ENCODE data around the gene FAHD2A. TPM values are rescaled to one million over a fixed set of nuclear protein-coding genes. Genes with fewer than 3 reads are reported as not detected.

The FAHD2A gene
- total RNA-seq, 1 donor: 21.4 TPM

DNA sequence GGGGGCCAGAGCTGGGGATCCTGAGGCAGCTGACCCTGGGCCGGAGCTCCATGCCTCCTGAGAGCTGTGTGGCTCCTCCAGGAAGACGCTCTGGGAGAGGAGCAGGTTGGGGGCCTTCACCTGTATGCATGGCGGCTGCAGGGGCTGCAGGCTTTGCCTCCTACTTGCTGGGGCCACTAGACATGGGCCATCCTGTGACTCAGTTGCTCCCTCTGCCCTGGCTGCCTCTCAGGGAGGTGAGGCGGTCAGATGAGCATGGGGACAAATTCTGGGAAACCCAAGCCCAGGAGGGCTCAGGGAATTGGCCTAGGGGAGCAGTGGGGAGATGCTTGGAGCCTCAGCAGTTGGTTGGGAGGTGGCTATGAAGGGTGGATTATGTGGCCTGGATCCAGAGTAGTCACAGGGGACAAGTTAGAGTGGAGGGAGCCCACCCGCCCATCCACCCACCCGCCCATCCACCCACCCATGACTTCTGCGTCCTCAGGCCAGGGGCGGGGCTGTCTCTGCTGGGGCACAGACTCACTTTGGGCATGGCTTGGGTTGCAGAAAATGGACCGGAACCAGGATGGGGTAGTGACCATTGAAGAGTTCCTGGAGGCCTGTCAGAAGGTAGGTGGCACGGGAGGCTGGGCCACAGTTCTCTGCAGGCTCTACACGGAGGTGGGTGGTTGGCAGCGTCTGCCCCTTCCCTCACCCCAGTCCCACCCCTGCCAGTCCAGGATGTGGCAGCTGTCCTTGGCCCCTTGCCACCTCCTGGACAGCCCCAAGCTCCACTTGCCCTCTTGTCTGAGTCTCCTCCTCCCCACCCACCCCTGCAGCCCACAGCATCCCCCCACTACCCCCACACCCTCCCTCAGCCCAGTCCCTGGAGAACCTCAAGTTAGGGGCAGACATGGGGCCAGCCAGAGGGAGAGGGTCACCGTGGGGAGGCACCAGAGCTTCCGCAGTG, 19.5 kb upstream of the FAHD2A start:
- no peaks in the 10 kb centered on the region for H3K36me3 ChIP-seq (ENCODE audit: insufficient read depth, low read length)
- H4K20me1 ChIP-seq (ENCODE audit: insufficient read depth, low read length): no peaks in the 10 kb centered on the region
- no peak overlapping the region for H2AFZ ChIP-seq (ENCODE audit: low read length)
- H3K4me3 ChIP-seq (ENCODE audit: insufficient read depth, low read length): no peak overlapping the region
- no peak overlapping the region for H3K4me2 ChIP-seq (ENCODE audit: insufficient read depth, low read length)
- DNase-seq (ENCODE audit: insufficient read length, low spot score, missing footprints): no peak
- no peaks in the 10 kb centered on the region for H3K79me2 ChIP-seq (ENCODE audit: insufficient read depth, low read length)
- H3K4me1 ChIP-seq (ENCODE audit: insufficient read depth, low read length): no peaks in the 10 kb centered on the region
- no peaks in the 10 kb centered on the region for H3K9me3 ChIP-seq (ENCODE audit: low read depth, low read length)
- H3K27me3 ChIP-seq (ENCODE audit: insufficient read depth, low read length): no peaks in the 10 kb centered on the region
- TF ChIP-seq, protein P1, sequence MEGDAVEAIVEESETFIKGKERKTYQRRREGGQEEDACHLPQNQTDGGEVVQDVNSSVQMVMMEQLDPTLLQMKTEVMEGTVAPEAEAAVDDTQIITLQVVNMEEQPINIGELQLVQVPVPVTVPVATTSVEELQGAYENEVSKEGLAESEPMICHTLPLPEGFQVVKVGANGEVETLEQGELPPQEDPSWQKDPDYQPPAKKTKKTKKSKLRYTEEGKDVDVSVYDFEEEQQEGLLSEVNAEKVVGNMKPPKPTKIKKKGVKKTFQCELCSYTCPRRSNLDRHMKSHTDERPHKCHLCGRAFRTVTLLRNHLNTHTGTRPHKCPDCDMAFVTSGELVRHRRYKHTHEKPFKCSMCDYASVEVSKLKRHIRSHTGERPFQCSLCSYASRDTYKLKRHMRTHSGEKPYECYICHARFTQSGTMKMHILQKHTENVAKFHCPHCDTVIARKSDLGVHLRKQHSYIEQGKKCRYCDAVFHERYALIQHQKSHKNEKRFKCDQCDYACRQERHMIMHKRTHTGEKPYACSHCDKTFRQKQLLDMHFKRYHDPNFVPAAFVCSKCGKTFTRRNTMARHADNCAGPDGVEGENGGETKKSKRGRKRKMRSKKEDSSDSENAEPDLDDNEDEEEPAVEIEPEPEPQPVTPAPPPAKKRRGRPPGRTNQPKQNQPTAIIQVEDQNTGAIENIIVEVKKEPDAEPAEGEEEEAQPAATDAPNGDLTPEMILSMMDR (IDR thresholded peaks at IDR 0.05; ENCODE audit: extremely low read depth, low read depth, low read length): no peak
- H3K27ac ChIP-seq (ENCODE audit: low read depth, low read length): no peak overlapping the region

DNA sequence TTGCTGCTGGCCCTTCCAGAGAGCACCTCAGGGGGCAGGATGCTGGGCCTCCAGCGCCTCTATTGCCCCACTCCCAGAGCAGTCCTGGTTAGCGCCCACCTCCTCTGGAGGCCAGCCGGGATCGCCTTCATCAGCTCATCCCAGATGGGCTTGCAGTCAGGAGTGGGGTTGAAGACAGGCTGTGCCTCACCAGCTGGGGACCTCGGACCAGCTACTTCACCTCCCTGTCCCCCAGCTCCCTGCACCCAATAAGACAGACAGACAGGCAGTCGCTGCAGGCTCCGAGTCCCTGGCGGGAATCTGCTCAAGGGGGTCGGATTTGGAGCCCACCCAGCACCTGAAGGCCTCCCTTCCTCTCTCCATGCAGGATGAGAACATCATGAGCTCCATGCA, 18.9 kb upstream of the FAHD2A start:
- no peak for DNase-seq (ENCODE audit: insufficient read length, low spot score, missing footprints)
- peaks cover 3% of the 10 kb centered on the region for H3K27me3 ChIP-seq (ENCODE audit: insufficient read depth, low read length)
- no peak overlapping the region for H3K4me2 ChIP-seq (ENCODE audit: insufficient read depth, low read length)
- no peak overlapping the region for H2AFZ ChIP-seq (ENCODE audit: low read length)
- H3K27ac ChIP-seq (ENCODE audit: low read depth, low read length): no peak overlapping the region
- H3K36me3 ChIP-seq (ENCODE audit: insufficient read depth, low read length): no peaks in the 10 kb centered on the region
- H3K79me2 ChIP-seq (ENCODE audit: insufficient read depth, low read length): no peaks in the 10 kb centered on the region
- no peaks in the 10 kb centered on the region for H3K4me1 ChIP-seq (ENCODE audit: insufficient read depth, low read length)
- no peak overlapping the region for H3K4me3 ChIP-seq (ENCODE audit: insufficient read depth, low read length)
- H4K20me1 ChIP-seq (ENCODE audit: insufficient read depth, low read length): no peaks in the 10 kb centered on the region
- TF ChIP-seq, protein P1 (IDR thresholded peaks at IDR 0.05; ENCODE audit: extremely low read depth, low read depth, low read length): no peak
- H3K9me3 ChIP-seq (ENCODE audit: low read depth, low read length): no peaks in the 10 kb centered on the region

DNA sequence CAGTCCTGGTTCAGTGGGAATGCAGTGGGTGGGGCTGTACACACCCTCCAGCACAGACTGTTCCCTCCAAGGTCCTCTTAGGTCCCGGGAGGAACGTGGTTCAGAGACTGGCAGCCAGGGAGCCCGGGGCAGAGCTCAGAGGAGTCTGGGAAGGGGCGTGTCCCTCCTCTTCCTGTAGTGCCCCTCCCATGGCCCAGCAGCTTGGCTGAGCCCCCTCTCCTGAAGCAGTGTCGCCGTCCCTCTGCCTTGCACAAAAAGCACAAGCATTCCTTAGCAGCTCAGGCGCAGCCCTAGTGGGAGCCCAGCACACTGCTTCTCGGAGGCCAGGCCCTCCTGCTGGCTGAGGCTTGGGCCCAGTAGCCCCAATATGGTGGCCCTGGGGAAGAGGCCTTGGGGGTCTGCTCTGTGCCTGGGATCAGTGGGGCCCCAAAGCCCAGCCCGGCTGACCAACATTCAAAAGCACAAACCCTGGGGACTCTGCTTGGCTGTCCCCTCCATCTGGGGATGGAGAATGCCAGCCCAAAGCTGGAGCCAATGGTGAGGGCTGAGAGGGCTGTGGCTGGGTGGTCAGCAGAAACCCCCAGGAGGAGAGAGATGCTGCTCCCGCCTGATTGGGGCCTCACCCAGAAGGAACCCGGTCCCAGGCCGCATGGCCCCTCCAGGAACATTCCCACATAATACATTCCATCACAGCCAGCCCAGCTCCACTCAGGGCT, 17.5 kb upstream of the FAHD2A start:
- Histone ChIP-seq H3K4me3 (ENCODE audit: insufficient read depth, low read length) (no peak overlapping the region), H3K27ac (ENCODE audit: low read depth, low read length) (no peak overlapping the region), H3K4me1 (ENCODE audit: insufficient read depth, low read length) (no peaks in the 10 kb centered on the region), H3K79me2 (ENCODE audit: insufficient read depth, low read length) (no peaks in the 10 kb centered on the region), H3K27me3 (ENCODE audit: insufficient read depth, low read length) (peaks cover 5% of the 10 kb centered on the region), H4K20me1 (ENCODE audit: insufficient read depth, low read length) (no peaks in the 10 kb centered on the region), H3K4me2 (ENCODE audit: insufficient read depth, low read length) (no peak overlapping the region), H2AFZ (ENCODE audit: low read length) (no peak overlapping the region), H3K9me3 (ENCODE audit: low read depth, low read length) (no peaks in the 10 kb centered on the region), H3K36me3 (ENCODE audit: insufficient read depth, low read length) (no peaks in the 10 kb centered on the region)
- TF ChIP-seq, protein P1 (IDR thresholded peaks at IDR 0.05; ENCODE audit: extremely low read depth, low read depth, low read length): no peak
- no peak for DNase-seq (ENCODE audit: insufficient read length, low spot score, missing footprints)

DNA sequence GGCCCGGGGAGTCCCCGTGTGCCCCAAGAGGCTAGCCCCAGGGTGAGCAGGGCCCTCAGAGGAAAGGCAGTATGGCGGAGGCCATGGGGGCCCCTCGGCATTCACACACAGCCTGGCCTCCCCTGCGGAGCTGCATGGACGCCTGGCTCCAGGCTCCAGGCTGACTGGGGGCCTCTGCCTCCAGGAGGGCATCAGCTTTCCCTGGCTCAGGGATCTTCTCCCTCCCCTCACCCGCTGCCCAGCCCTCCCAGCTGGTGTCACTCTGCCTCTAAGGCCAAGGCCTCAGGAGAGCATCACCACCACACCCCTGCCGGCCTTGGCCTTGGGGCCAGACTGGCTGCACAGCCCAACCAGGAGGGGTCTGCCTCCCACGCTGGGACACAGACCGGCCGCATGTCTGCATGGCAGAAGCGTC, 16.9 kb upstream of the FAHD2A start:
- H4K20me1 ChIP-seq (ENCODE audit: insufficient read depth, low read length): no peaks in the 10 kb centered on the region
- H3K4me1 ChIP-seq (ENCODE audit: insufficient read depth, low read length): no peaks in the 10 kb centered on the region
- H3K36me3 ChIP-seq (ENCODE audit: insufficient read depth, low read length): no peaks in the 10 kb centered on the region
- no peak for DNase-seq (ENCODE audit: insufficient read length, low spot score, missing footprints)
- no peak overlapping the region for H2AFZ ChIP-seq (ENCODE audit: low read length)
- H3K4me2 ChIP-seq (ENCODE audit: insufficient read depth, low read length): no peak overlapping the region
- no peaks in the 10 kb centered on the region for H3K79me2 ChIP-seq (ENCODE audit: insufficient read depth, low read length)
- H3K4me3 ChIP-seq (ENCODE audit: insufficient read depth, low read length): no peak overlapping the region
- TF ChIP-seq, protein P1 (IDR thresholded peaks at IDR 0.05; ENCODE audit: extremely low read depth, low read depth, low read length): no peak
- no peaks in the 10 kb centered on the region for H3K9me3 ChIP-seq (ENCODE audit: low read depth, low read length)
- H3K27me3 ChIP-seq (ENCODE audit: insufficient read depth, low read length): peaks cover 5% of the 10 kb centered on the region
- H3K27ac ChIP-seq (ENCODE audit: low read depth, low read length): no peak overlapping the region

Data from osteoblast (primary cell).